GM21737 (cell line): ENCODE data around the gene UBA1.
"Not testable (repeated sequence)": the region's sequence is repeated elsewhere in the genome, so short reads cannot be mapped to it uniquely, and the experiment has no call there.

Source experiments
- ATAC-seq: cut with Tn5 transposase; IDR thresholded peaks from one replicate; pipeline ENCODE4 v1.9.1; 2021; ENCODE audit warnings: mild to moderate bottlenecking, moderate library complexity; ENCODE audit not compliant: unreplicated experiment

The UBA1 gene

GRCh38 chrX:47248576-47248975 lies 54.9 kb downstream of the UBA1 start:
- ATAC-seq, result no peak

GRCh38 chrX:47250017-47250347 lies 56.4 kb downstream of the UBA1 start:
- ATAC-seq, result no peak

DNA sequence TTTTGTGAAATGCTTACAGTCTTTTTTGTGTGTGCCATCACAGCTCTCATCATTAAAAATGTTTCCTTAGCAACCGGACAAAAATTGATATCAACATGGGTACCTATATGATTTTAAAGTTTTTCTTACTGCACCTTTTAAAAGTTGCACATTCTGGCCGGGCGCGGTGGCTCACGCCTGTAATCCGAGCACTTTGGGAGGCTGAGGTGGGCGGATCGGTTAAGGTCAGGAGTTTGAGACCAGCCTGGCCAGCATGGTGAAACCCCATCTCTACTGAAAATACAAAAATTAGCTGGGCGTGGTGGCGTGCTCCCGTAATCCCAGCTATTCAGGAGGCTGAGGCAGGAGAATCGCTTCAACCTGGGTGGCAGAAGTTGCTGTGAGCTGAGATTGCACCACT lies 64.0 kb downstream of the UBA1 start:
- ATAC-seq, result not testable (repeated sequence)
